HEK293 (cell line): Measurements from ENCODE around the gene ALG12.

ENCODE experiments used
- CTCF ChIA-PET: fragments of 350-600 bp; formaldehyde crosslinking; extraction: SDS; loops from one replicate; lab custom pipeline; 2021; ENCODE audit warnings: antibody characterized with exemption; lab: Yijun Ruan, JAX
- POLR2A ChIA-PET: fragments of 300-600 bp; formaldehyde crosslinking; extraction: SDS; loops from one replicate; lab custom pipeline; 2020; ENCODE audit warnings: antibody characterized with exemption, inconsistent platforms; lab: Yijun Ruan, JAX
- H3K27ac ChIP-seq: fragments of 200-500 bp; sonication (Bioruptor generic); 2 replicates; pipeline ENCODE4 v1.5.1; 2014; ENCODE audit warnings: low read depth, low read length, control low read depth, inconsistent platforms; ENCODE audit errors: extremely low read depth
- H3K36me3 ChIP-seq, 2 experiments: fragments of 200-500 bp in 1 of 2; sonication (Bioruptor generic) in 1 of 2; 1 replicate in 1 of 2; 2 replicates in 1 of 2; pipeline ENCODE4 v1.5.1; 2014 to 2017; ENCODE audit warnings: inconsistent platforms in 2 of 2, low read length in 2 of 2; ENCODE audit not compliant: control insufficient read depth in 2 of 2, insufficient read depth in 1 of 2
- H3K4me1 ChIP-seq: fragments of 200-500 bp; sonication (Bioruptor generic); 2 replicates; pipeline ENCODE4 v1.5.1; 2014; ENCODE audit warnings: mild to moderate bottlenecking, low read length, inconsistent platforms; ENCODE audit not compliant: control insufficient read depth, insufficient read depth
- H3K4me3 ChIP-seq: 2 replicates; pipeline ENCODE4 v1.5.1; 2011; ENCODE audit warnings: low read depth, mild to moderate bottlenecking, control low read depth, low read length, moderate library complexity
- H3K9me3 ChIP-seq: fragments of 200-500 bp; sonication (Bioruptor generic); 2 replicates; pipeline ENCODE4 v1.5.1; 2014; ENCODE audit warnings: low read depth, low read length, inconsistent platforms; ENCODE audit not compliant: control insufficient read depth, insufficient read depth
- ATF2 ChIP-seq: fragments of 450-650 bp; formaldehyde crosslinking; IDR thresholded peaks from 2 replicates; pipeline ENCODE4 v1.5.1; 2016; ENCODE audit warnings: missing biosample characterization, missing genetic modification characterization, low read depth
- FEZF1 ChIP-seq: fragments of 450-650 bp; formaldehyde crosslinking; IDR thresholded peaks from 2 replicates; pipeline ENCODE4 v1.5.1; 2016; ENCODE audit warnings: missing biosample characterization, missing genetic modification characterization
- PRDM4 ChIP-seq: fragments of 450-650 bp; formaldehyde crosslinking; IDR thresholded peaks from 2 replicates; pipeline ENCODE4 v1.5.1; 2017; ENCODE audit warnings: missing biosample characterization, missing genetic modification characterization
- RBAK ChIP-seq: fragments of 450-650 bp; formaldehyde crosslinking; IDR thresholded peaks from 2 replicates; pipeline ENCODE4 v1.5.1; 2016; ENCODE audit warnings: missing biosample characterization, missing genetic modification characterization
- ZBTB10 ChIP-seq: fragments of 450-650 bp; formaldehyde crosslinking; IDR thresholded peaks from 2 replicates; pipeline ENCODE4 v1.5.1; 2016; ENCODE audit warnings: missing biosample characterization, missing genetic modification characterization
- ZBTB21 ChIP-seq: fragments of 450-650 bp; formaldehyde crosslinking; IDR thresholded peaks from 2 replicates; pipeline ENCODE4 v1.5.1; 2017; ENCODE audit warnings: missing biosample characterization, missing genetic modification characterization
- ZBTB8A ChIP-seq: fragments of 450-650 bp; formaldehyde crosslinking; IDR thresholded peaks from 2 replicates; pipeline ENCODE4 v1.5.1; 2016; ENCODE audit warnings: missing biosample characterization, missing genetic modification characterization
- ZFP69B ChIP-seq: fragments of 450-650 bp; formaldehyde crosslinking; IDR thresholded peaks from 2 replicates; pipeline ENCODE4 v1.5.1; 2016; ENCODE audit warnings: missing biosample characterization, missing genetic modification characterization
- ZNF174 ChIP-seq: fragments of 450-650 bp; formaldehyde crosslinking; IDR thresholded peaks from 2 replicates; pipeline ENCODE4 v1.5.0; 2017; ENCODE audit warnings: missing biosample characterization, mild to moderate bottlenecking, missing genetic modification characterization
- ZNF18 ChIP-seq: fragments of 450-650 bp; formaldehyde crosslinking; IDR thresholded peaks from 2 replicates; pipeline ENCODE4 v1.5.1; 2016; ENCODE audit warnings: missing biosample characterization, missing genetic modification characterization
- ZNF211 ChIP-seq: fragments of 450-650 bp; formaldehyde crosslinking; IDR thresholded peaks from 2 replicates; pipeline ENCODE4 v1.5.1; 2016; ENCODE audit warnings: low read depth, missing biosample characterization, missing genetic modification characterization
- ZNF223 ChIP-seq: fragments of 450-650 bp; formaldehyde crosslinking; IDR thresholded peaks from 2 replicates; pipeline ENCODE4 v1.5.1; 2016; ENCODE audit warnings: missing biosample characterization, missing genetic modification characterization
- ZNF266 ChIP-seq: fragments of 450-650 bp; formaldehyde crosslinking; IDR thresholded peaks from 2 replicates; pipeline ENCODE4 v1.5.1; 2016; ENCODE audit warnings: missing biosample characterization, missing genetic modification characterization, low read depth
- ZNF274 ChIP-seq, 2 experiments: fragments of 200-500 bp in 1 of 2; fragments of 450-650 bp in 1 of 2; sonication (Bioruptor generic) in 1 of 2; formaldehyde crosslinking in 1 of 2; IDR thresholded peaks; 2 replicates each; pipeline versions ENCODE4 v1.5.1 to v1.6.1; 2014 to 2016; ENCODE audit warnings: borderline replicate concordance in 1 of 2, inconsistent platforms in 1 of 2, low read length in 1 of 2, missing biosample characterization in 1 of 2, missing genetic modification characterization in 1 of 2
- ZNF473 ChIP-seq: fragments of 450-650 bp; formaldehyde crosslinking; IDR thresholded peaks from 2 replicates; pipeline ENCODE4 v1.5.1; 2017; ENCODE audit warnings: missing biosample characterization, missing genetic modification characterization
- ZNF48 ChIP-seq: fragments of 450-650 bp; formaldehyde crosslinking; IDR thresholded peaks from 2 replicates; pipeline ENCODE4 v1.5.1; 2016; ENCODE audit warnings: missing biosample characterization, missing genetic modification characterization
- ZNF560 ChIP-seq: fragments of 450-650 bp; formaldehyde crosslinking; IDR thresholded peaks from 2 replicates; pipeline ENCODE4 v1.5.1; 2017; ENCODE audit warnings: missing biosample characterization, missing genetic modification characterization, borderline replicate concordance
- ZNF626 ChIP-seq: fragments of 450-650 bp; sonication (Bioruptor Pico); formaldehyde crosslinking; IDR thresholded peaks from 2 replicates; pipeline ENCODE4 v1.5.1; 2018; ENCODE audit warnings: missing biosample characterization, missing genetic modification characterization, inconsistent platforms
- ZNF701 ChIP-seq: fragments of 450-650 bp; formaldehyde crosslinking; IDR thresholded peaks from 2 replicates; pipeline ENCODE4 v1.5.1; 2016; ENCODE audit warnings: missing biosample characterization, missing genetic modification characterization
- ZNF837 ChIP-seq: fragments of 450-650 bp; formaldehyde crosslinking; IDR thresholded peaks from 2 replicates; pipeline ENCODE4 v1.5.1; 2016; ENCODE audit warnings: missing biosample characterization, missing genetic modification characterization
- ZSCAN4 ChIP-seq: fragments of 450-650 bp; formaldehyde crosslinking; IDR thresholded peaks from 2 replicates; pipeline ENCODE4 v1.5.1; 2017; ENCODE audit warnings: missing biosample characterization, missing genetic modification characterization
- ZSCAN5A ChIP-seq: fragments of 450-650 bp; formaldehyde crosslinking; IDR thresholded peaks from 2 replicates; pipeline ENCODE4 v1.5.1; 2016; ENCODE audit warnings: missing biosample characterization, missing genetic modification characterization

ALG12 gene

GRCh38 chr22:49907807-49908206 is 10.4 kb downstream of the ALG12 start (continued):
- TF ChIP-seq ZSCAN5A (tag by site-specific recombination), result no peak
- no peak for TF ChIP-seq ZNF174 (tag by site-specific recombination)
- no peak for TF ChIP-seq ZNF560

- no peaks in the 10 kb centered on the region for H3K4me1 ChIP-seq
- H3K9me3 ChIP-seq, result no peaks in the 10 kb centered on the region
- POLR2A ChIA-PET, result no interaction called here
- no peak overlapping the region for H3K27ac ChIP-seq
- CTCF ChIA-PET, result no interaction called here
- peaks cover 0 to 82% of the 10 kb centered on the region in 2 experiments; a peak in 2 of 3 replicates for H3K36me3 ChIP-seq
- H3K4me3 ChIP-seq, result no peak overlapping the region
- TF ChIP-seq ZNF473 (tag by site-specific recombination) (no peak), ATF2 (tag by site-specific recombination) (no peak), ZFP69B (tag by site-specific recombination) (no peak), ZNF266 (tag by site-specific recombination) (no peak), ZNF274 (IDR thresholded peaks at IDR 0.05; ENCODE audit: low read length) (no peak), ZNF274 (tag by site-specific recombination; IDR thresholded peaks at IDR 0.05; ENCODE audit: borderline replicate concordance) (no peak), ZNF211 (no peak), ZNF18 (no peak)
Observed at GRCh38 chr22:49906799-49907290, 11.4 kb downstream of the ALG12 start.

GRCh38 chr22:49906071-49906798 is 12.0 kb downstream of the ALG12 start:
- Histone ChIP-seq H3K36me3 (peaks cover 0 to 88% of the 10 kb centered on the region in 2 experiments; a peak in 2 of 3 replicates), H3K4me1 (no peaks in the 10 kb centered on the region), H3K27ac (no peak overlapping the region), H3K4me3 (no peak overlapping the region), H3K9me3 (no peaks in the 10 kb centered on the region)
- CTCF ChIA-PET, result no interaction called here
- POLR2A ChIA-PET, result no interaction called here
- no peak for TF ChIP-seq ZBTB10
- no peak for TF ChIP-seq RBAK (tag by site-specific recombination)
- TF ChIP-seq ZNF701 (tag by site-specific recombination), result no peak
- no peak for TF ChIP-seq ZNF48 (tag by site-specific recombination)
- no peak for TF ChIP-seq ZNF837
- TF ChIP-seq PRDM4, result no peak
- no peak for TF ChIP-seq ZBTB8A (tag by site-specific recombination)
- no peak for TF ChIP-seq ZBTB21
- TF ChIP-seq ZNF223 (tag by site-specific recombination), result no peak
- TF ChIP-seq ZNF626, result no peak
- TF ChIP-seq FEZF1 (tag by site-specific recombination), result no peak
- TF ChIP-seq ZSCAN4 (tag by site-specific recombination), result no peak
- TF ChIP-seq ZNF211, result no peak
